SKM-1 (cell line): ENCODE data around the gene PDLIM1.

Source experiments
- DNase-seq: peaks from one replicate; lab custom pipeline; 2025; ENCODE audit not compliant: unreplicated experiment; lab: John Stamatoyannopoulos, UW

Gene PDLIM1

DNA sequence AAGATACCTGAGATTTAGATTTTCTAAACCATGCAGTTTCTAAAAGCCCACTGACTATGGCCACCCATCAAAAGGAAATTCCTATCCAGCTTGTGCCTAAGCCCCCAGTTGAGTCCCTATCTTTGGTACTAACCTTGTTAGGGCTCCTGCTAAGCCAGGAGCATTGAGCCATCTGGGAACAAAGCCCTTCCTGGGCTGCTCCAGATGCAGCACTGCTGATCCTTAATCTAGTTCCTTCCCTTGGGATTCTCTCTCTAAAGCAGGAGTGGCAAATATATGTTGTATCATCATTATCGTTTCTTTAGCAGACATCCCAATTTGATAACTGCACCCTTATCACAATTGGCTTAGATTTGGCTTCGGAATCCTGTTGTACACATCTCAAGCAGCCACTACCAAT lies 24.7 kb upstream of the PDLIM1 start:
- DNase-seq, result no peak

GRCh38 chr10:95314192-95314918 lies 23.6 kb upstream of the PDLIM1 start:
- no peak for DNase-seq

- no peak for DNase-seq
These were observed 22.2 kb upstream of the PDLIM1 start for GRCh38 chr10:95312986-95313495.

DNA sequence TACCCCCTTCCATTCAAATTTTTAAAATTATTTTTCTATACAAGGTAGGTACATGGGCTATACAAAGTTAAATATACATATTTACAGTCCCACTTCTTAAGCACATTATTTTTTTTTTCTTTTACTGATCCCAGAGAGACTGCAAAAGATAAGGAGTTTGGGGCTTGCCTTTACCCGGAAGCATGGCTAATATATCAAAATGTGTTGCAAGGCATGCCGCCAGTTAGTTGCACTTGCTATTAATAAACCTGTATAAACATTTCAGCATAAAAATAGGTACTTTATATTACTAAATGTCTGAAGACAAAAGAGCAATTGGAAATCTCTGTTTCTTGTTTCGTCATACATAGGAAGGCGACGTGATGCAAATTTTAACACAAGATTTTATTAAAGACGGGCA lies 21.5 kb upstream of the PDLIM1 start:
- no peak for DNase-seq

DNA sequence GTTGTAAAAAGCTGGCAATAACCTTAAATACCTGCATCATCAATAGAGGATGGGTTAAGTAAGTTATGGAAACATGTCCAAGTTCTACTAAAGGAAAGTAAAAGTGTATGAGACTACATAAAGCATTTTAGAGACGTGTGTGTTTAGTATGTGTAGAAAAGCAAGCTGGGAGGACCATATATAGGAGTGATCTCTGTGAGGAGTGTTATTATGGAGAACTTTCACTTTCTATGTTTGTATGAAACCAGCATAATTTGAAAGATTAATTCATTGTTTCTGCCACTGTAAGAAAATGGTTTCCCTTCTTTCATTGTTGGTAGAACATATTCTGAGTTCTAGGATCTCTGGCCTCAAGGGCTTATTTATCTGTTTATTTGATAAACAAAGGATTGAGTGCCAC lies 19.2 kb upstream of the PDLIM1 start:
- DNase-seq, result no peak

DNA sequence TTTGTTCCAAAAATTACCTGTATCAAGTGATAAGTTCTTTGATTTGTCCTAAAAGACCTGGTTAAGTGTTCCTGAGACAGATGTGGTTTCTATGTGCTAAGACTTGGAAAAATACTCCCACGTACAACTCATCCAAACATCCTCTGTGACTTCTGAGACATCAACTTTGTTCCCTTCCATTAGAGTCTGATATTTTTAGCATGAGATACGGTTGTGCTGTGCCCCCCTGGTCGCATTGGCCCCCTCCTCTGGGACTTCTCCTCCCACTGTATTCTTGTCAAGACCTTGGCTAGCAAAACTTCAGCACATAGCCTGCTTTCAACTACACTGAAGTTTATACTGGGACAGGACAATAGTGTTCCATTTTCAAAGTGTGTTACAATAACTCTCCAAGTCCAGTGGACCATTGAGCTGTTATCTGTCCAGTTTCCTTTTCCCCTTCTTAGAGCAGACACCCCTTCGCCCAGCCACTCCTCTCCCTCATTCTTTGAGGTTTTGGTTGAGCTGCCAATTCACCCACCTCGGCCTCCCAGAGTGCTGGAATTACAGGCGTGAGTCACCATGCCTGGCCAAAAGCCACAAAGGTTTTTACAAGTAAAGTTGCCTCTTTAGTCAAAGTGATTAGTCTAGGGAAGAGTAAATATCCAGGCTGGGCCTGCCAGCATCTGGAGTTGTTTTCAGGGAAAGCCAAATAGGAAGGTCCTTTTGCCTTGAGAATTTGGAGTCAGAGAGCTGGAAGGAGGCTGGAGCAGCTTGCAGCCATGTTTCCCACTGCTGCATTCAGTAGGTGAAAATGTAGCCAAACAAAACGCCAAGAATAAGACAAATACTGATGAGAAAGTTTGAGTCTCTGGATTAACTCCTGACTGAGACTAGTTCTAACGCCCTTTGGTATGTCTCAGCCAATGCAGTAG lies 17.8 kb upstream of the PDLIM1 start:
- no peak for DNase-seq

- DNase-seq, result no peak
These were observed 16.0 kb upstream of the PDLIM1 start for GRCh38 chr10:95306851-95307250.

DNA sequence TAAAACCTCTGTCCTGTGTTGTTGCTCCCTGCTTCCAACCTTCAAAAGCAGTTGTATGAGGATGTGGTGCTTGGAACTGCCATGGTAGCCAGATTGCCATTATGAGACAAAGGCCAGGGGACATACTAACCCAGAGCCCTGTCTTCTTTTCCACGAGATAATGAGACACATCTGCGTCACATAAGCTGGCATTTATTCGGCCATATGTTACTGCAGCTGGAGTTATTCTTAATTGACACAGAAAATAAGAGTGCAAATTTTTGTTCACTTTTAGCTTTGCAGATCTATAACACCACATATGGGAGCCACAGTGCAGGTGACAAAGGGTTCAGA lies 15.5 kb upstream of the PDLIM1 start:
- DNase-seq, result no peak

DNA sequence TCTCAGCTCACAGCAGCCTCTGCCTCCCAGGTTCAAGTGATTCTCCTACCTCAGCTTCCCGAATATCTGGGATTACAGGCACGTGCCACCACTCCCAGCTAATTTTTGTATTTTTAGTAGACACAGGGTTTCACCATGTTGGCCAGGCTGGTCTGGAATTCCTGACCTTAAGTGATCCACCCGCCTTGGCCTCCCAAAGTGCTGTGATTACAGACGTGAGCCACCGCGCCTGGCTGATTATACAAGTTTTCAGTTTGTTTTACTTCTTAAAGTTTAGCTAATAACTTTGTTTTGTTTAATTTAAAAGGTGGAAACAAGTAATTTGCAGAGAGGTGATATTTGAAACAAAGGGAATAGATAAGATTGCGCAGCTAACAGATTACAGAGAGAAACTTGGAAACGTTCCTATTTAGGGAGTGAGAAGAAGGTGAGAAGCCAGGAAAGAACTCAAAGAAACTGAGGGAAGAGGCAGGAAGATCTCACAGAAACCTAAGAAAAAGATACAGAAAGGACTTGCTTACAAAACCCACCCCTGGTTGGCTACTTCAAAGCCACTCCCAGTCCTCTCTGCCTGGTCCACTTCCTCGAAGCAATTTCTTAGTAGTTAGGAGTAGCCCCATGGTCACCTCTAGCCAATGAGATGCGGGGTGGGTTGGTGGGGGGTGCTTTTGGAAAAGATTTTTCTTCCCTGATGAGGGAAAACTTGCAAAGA lies 15.0 kb upstream of the PDLIM1 start:
- no peak for DNase-seq

DNA sequence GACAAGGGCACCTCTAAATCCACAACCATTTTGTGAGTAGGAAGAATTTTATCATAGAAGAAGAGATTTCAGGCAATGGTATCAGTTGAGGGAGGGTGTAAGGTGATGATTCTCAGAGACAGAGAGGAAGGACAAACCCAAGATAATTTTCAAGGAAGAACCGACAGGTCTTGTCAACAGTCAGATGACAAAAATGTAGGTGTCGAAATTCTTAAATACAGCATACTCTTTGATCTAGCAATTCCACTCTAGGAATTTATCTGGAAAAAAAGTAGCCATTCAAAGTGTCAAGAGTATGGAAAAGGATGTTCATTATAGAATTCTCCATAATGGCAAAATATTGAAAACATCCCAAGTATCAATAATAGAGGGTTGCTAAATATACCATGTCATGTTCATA lies 14.2 kb upstream of the PDLIM1 start:
- no peak for DNase-seq

- DNase-seq, result no peak
These were observed 13.7 kb upstream of the PDLIM1 start for GRCh38 chr10:95304463-95304862.

DNA sequence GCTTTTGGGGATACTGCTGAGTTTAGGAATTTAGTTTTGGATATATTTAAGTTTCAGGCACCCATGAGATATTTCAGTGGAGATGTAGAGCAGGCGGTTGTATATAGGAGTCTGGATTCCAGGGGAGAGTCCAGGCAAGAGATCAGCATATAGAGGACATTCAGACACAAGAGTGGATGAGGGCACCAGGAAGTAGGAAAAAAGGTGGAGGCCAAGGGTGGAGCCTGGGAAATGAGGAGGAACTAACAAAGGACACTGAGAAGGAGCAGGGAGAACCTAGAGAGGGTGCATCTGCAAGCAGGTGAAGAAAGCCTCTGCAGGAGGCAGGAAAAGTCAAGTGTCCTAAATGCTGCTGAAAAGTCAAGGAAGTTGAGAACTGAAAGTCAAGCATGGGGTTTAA lies 13.1 kb upstream of the PDLIM1 start:
- DNase-seq, result no peak

- DNase-seq, result no peak
These were observed 12.7 kb upstream of the PDLIM1 start for GRCh38 chr10:95303535-95303934.

GRCh38 chr10:95300022-95300539 lies 9.3 kb upstream of the PDLIM1 start:
- no peak for DNase-seq

DNA sequence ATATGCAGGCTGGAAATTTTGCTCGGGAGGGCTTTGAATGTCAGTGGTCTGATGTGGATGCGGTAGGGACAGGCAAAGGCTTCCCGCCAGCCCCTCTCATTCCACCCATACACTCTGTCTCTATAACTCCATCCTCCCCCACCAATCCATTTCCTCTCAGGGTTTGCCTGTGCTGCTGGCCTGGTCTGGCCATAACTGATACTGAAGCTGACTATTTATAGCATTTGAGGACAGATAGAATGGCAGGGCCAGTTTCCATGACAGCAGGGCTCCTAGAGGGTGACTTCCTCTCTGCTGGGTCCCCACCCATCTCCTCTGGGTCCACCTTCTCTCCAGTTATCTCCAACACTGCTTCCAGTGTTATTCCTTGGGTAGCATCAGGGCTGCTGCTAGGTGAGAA lies 6.6 kb upstream of the PDLIM1 start:
- DNase-seq, result no peak

- no peak for DNase-seq
These were observed 6.0 kb upstream of the PDLIM1 start for GRCh38 chr10:95296764-95297163.

DNA sequence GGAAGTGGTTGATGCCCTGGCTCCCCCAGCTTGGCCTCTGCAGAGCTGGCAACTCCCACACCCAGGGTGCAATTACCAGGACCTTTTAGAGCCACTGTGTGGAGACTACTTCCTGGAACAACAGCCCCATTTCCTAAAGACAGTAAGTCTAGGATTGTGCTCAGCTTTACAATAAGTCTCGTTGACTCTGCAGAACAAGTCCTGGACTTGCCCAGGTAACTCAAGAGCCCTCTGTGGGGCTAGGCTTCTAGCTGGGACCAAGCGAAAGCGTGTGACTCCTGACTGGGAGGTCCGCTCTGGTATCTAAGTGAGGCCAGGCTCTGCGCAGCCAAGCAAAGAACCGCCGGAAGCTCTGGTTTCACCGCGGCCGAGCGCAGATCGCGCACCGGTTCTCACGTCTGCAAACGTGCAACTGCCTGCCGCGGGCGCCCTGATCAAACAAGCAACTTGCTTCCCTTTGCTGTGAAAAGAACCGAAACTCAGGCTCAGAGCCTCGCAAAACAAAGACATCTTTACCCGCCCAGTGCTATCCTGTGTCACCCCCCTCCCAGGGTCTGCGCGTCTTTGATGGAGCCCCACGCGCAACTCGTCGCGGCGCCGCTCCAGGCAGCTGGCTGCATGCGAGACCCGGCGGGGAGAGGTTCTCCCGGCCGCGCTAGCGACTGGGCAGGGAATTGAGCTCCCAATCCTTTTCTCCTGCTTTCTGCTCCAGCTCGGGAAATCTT lies 4.4 kb upstream of the PDLIM1 start:
- peak; percentile 10 for DNase-seq

DNA sequence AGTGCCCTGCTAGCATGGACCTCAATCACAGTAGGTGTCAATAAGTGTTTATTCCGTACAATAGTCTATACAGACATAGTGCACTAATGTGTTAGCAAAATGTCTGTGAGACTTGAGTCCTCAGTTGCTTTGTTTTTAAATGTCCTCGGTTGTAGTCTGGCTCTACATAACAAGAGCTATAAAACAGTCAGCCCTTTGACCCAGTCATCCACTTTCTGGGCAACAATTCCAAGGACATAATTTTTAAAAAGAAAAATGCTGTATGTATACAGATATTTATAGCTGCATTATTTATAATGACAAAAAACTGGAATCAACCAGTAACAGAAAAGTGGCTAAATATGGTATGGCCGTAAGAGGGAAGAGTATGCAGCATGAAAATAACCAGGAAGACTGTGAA lies 2.8 kb upstream of the PDLIM1 start:
- no peak for DNase-seq

- no peak for DNase-seq
These were observed 699 bp upstream of the PDLIM1 start for GRCh38 chr10:95291365-95292039.

- DNase-seq, result no peak
These were observed 832 bp downstream of the PDLIM1 start for GRCh38 chr10:95289921-95290421.
